LHCN-M2 (cell line): ENCODE data around the gene PEAK3. TPM values are rescaled to one million over a fixed set of nuclear protein-coding genes. Genes with fewer than 3 reads are reported as not detected.

Source experiments
- DNase-seq: peaks from one replicate; pipeline ENCODE4 v3.0.0-alpha.2; 2012; ENCODE audit warnings: low read depth
- total RNA-seq: library from RNA; depleted of rRNA; stranded (reverse); fragments of >200 nt; gene quantifications from 2 replicates; pipeline ENCODE4 v1.2.3, GENCODE V29; 2014; rRNA removed

The PEAK3 gene
- total RNA-seq, 1 experiment from 2014 or later, result 0.63 TPM

DNA sequence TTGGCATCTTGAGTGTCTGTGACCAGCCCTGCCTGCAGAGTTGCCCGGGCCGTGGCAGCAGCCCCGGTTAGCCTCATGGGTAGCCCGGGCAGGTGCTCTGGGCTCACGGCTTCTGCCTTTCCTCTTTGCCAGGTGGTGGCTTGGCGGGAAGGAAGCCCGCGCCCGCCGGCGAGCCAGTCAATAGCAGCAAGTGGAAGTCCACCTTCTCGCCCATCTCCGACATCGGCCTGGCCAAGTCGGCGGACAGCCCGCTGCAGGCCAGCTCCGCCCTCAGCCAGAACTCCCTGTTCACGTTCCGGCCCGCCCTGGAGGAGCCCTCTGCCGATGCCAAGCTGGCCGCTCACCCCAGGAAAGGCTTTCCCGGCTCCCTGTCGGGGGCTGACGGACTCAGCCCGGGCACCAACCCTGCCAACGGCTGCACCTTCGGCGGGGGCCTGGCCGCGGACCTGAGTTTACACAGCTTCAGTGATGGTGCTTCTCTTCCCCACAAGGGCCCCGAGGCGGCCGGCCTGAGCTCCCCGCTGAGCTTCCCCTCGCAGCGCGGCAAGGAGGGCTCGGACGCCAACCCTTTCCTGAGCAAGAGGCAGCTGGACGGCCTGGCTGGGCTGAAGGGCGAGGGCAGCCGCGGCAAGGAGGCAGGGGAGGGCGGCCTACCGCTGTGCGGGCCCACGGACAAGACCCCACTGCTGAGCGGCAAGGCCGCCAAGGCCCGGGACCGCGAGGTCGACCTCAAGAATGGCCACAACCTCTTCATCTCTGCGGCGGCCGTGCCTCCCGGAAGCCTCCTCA lies 55.7 kb downstream of the PEAK3 start:
- no peak for DNase-seq

DNA sequence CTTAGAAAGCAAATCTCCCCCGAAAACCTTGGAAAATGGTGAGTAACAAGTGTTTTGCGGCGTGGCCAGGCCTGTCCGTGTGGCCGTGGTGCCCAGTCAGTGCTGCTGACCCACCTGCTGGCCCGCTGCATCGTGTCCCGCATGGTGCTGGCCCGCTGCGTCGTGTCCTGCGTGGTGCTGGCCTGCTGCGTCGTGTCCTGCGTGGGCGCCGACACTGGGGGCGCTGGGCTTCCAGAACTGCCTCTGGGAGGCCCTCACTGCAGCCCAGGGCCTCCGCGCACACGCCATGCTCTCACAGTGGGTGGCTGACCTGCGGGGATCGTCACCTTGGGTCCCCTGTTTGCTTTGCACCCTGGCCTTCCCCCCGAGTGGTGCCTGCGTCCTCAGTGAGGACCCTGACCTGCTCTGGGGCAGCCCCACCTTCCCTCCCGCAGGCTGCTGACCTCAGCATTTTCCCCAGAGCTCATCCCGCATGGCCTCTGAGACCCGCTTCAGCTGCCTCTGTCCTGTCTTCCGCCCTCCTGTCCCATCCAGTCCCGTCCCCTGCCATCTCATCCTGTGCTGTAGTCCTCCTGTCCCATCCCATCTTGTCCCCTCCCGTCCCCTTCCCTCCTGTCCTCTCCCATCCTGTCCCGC lies 56.4 kb downstream of the PEAK3 start:
- DNase-seq, result no peak

DNA sequence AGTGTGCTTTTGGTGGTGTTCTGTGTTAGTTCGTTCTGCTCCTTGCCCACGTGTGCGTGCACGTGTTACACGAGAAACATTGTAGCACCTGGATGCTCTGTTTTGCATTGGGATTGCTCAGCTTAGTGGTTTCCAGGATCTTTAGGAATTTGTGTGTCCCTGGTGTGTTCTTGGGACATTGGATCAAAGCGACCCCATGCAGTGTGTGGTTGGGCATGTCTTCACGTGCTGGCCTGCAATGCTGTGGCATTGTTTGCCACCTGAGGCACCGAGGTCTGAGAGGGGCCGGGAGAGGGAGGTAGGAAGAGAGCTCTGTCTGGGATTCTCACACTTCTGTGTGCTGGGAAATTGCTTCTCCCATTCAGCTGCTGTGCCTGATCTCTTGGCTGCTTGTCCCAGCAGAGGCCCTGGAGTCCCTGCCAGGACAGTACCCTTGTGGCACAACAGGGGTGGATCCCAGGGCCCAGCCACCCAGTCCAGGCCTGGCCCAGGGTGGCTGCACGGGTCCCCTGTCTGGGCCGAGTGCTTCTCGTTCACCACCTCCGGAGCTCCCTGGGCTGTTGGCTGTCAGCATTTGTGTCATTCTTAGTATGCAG lies 57.1 kb downstream of the PEAK3 start:
- DNase-seq, result no peak

Other genes with a start within 250 kb of the PEAK3 start
- 44.0 and 49.5 TPM in 2 replicates for gene MKNK2, start 230.9 kb downstream of the PEAK3 start, total RNA-seq
- gene MOB3A, start 185.8 kb downstream of the PEAK3 start, total RNA-seq, result 26.5 and 33.9 TPM in 2 replicates
- 0.83 and 1.2 TPM in 2 replicates for gene IZUMO4, start 185.3 kb downstream of the PEAK3 start, total RNA-seq
- gene AP3D1, start 130.6 kb downstream of the PEAK3 start, total RNA-seq, result 112 and 125 TPM in 2 replicates
- gene DOT1L, start 118.2 kb downstream of the PEAK3 start, total RNA-seq, result 7.4 and 7.5 TPM in 2 replicates
- 92.4 and 100 TPM in 2 replicates for gene PLEKHJ1, start 45.8 kb downstream of the PEAK3 start, total RNA-seq
- 31.7 and 41.6 TPM in 2 replicates for gene SF3A2, start 45.4 kb downstream of the PEAK3 start, total RNA-seq
- 13.8 and 14.1 TPM in 2 replicates for gene AMH, start 32.9 kb downstream of the PEAK3 start, total RNA-seq
- 219 TPM in 2 replicates for gene JSRP1, start 25.8 kb downstream of the PEAK3 start, total RNA-seq
- not detected in 2 replicates for gene LINGO3, start 26.0 kb upstream of the PEAK3 start, total RNA-seq
- gene LSM7, start 46.4 kb upstream of the PEAK3 start, total RNA-seq, result 195 and 198 TPM in 2 replicates
- gene SPPL2B, start 46.5 kb upstream of the PEAK3 start, total RNA-seq, result 25.3 and 26.1 TPM in 2 replicates
- not detected in 2 replicates for gene TMPRSS9, start 78.1 kb upstream of the PEAK3 start, total RNA-seq
- gene TIMM13, start 145.4 kb upstream of the PEAK3 start, total RNA-seq, result 47.1 and 52.9 TPM in 2 replicates
- gene LMNB2, start 174.8 kb upstream of the PEAK3 start, total RNA-seq, result 261 TPM in 2 replicates
- gene GADD45B, start 194.0 kb upstream of the PEAK3 start, total RNA-seq, result 42.6 and 49.8 TPM in 2 replicates